Mesenteric fat pad (tissue), 1 donor: ENCODE data around the gene LPO. TPM values are rescaled to one million over a fixed set of nuclear protein-coding genes. Genes with fewer than 3 reads are reported as not detected.

Experiments used
- DNase-seq: peaks from one replicate; pipeline ENCODE4 v3.0.0-alpha.2; 2020; ENCODE audit warnings: low spot score
- total RNA-seq: library from RNA; stranded (reverse); fragmentation: NEBNext Ultra II Directional; extraction: Animal tissue kit (Norgen Biotek cat#: 25700); gene quantifications from one replicate; pipeline ENCODE4 v1.2.1, GENCODE V29; 2021
- donor health status: DM: yes; HTN: yes; CAD: no.

LPO gene
- total RNA-seq, 1 donor from 2014 or later = not detected

GRCh38 chr17:58262149-58262548, 23.8 kb downstream of the LPO start:
- peak; percentile 33 for DNase-seq

- DNase-seq = no peak
Measured at GRCh38 chr17:58263773-58264172, 25.4 kb downstream of the LPO start.

- DNase-seq = peak; percentile 11
Measured at GRCh38 chr17:58264407-58265103, 26.2 kb downstream of the LPO start.

GRCh38 chr17:58265271-58265670, 26.9 kb downstream of the LPO start:
- no peak for DNase-seq

GRCh38 chr17:58265902-58266875, 27.8 kb downstream of the LPO start:
- DNase-seq = peak; percentile 47

- DNase-seq = peak; percentile 86
Measured at GRCh38 chr17:58267347-58268324, 29.3 kb downstream of the LPO start.

- DNase-seq = peak; percentile 79
Measured at GRCh38 chr17:58268326-58268725, 29.9 kb downstream of the LPO start.

GRCh38 chr17:58268774-58269556, 30.6 kb downstream of the LPO start:
- peak; percentile 47 for DNase-seq

- DNase-seq = peak; percentile 11
Measured at GRCh38 chr17:58269557-58270291, 31.3 kb downstream of the LPO start.

GRCh38 chr17:58270476-58271215, 32.3 kb downstream of the LPO start:
- DNase-seq = peak; percentile 55

GRCh38 chr17:58271216-58271931, 33.0 kb downstream of the LPO start:
- peak; percentile 71 for DNase-seq

GRCh38 chr17:58272367-58273280, 34.2 kb downstream of the LPO start:
- DNase-seq = peak; percentile 74

- peak; percentile 82 for DNase-seq
Measured at GRCh38 chr17:58273453-58274104, 35.2 kb downstream of the LPO start.

- DNase-seq = peak; percentile 64
Measured at GRCh38 chr17:58275417-58275816, 37.0 kb downstream of the LPO start.

- peak; percentile 80 for DNase-seq
Measured at GRCh38 chr17:58276423-58276822, 38.0 kb downstream of the LPO start.

GRCh38 chr17:58277107-58277801, 38.9 kb downstream of the LPO start:
- DNase-seq = no peak
